Peyer's patch (tissue), 4 donors: Measurements from ENCODE around the gene UBE2QL1.

Experiments used
- POLR2A ChIP-seq, 2 donors: fragments of 450-650 bp; IDR thresholded peaks; one replicate each; pipeline ENCODE4 v1.5.1; 2017; ENCODE audit warnings: antibody characterized with exemption in 2 of 2, mild to moderate bottlenecking in 2 of 2, moderate library complexity in 2 of 2
- TF ChIP-seq, protein P1 (sequence below), 6 experiments: fragments of 450-650 bp in 4 of 6; fragments of 200-600 bp in 2 of 6; sonication (generic) in 1 of 6; IDR thresholded peaks; one replicate each; pipeline ENCODE4 v1.5.1; 2017 to 2019; ENCODE audit warnings: antibody characterized with exemption in 6 of 6, mild to moderate bottlenecking in 3 of 6, moderate library complexity in 1 of 6

- TF ChIP-seq, protein P1, sequence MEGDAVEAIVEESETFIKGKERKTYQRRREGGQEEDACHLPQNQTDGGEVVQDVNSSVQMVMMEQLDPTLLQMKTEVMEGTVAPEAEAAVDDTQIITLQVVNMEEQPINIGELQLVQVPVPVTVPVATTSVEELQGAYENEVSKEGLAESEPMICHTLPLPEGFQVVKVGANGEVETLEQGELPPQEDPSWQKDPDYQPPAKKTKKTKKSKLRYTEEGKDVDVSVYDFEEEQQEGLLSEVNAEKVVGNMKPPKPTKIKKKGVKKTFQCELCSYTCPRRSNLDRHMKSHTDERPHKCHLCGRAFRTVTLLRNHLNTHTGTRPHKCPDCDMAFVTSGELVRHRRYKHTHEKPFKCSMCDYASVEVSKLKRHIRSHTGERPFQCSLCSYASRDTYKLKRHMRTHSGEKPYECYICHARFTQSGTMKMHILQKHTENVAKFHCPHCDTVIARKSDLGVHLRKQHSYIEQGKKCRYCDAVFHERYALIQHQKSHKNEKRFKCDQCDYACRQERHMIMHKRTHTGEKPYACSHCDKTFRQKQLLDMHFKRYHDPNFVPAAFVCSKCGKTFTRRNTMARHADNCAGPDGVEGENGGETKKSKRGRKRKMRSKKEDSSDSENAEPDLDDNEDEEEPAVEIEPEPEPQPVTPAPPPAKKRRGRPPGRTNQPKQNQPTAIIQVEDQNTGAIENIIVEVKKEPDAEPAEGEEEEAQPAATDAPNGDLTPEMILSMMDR (IDR thresholded peaks at IDR 0.05), result no peak
- no peak for TF ChIP-seq POLR2A (IDR thresholded peaks at IDR 0.05)
These were observed 17.5 kb downstream of the UBE2QL1 start for GRCh38 chr5:6465831-6466790.
